CD8-positive, alpha-beta memory T cell (primary cell): ENCODE results near the gene C10orf90. TPM values are rescaled to one million over a fixed set of nuclear protein-coding genes. Genes with fewer than 3 reads are reported as not detected.

Source experiments
- CTCF ChIA-PET: fragments of 350-600 bp; sonication (Branson Sonifier 250); formaldehyde crosslinking; loops from one replicate; lab custom pipeline; 2021; ENCODE audit warnings: antibody characterized with exemption; lab: Charles Lee
- POLR2A ChIA-PET: fragments of 350-600 bp; sonication (Branson Sonifier 250); formaldehyde crosslinking; loops from one replicate; lab custom pipeline; 2021; ENCODE audit warnings: antibody characterized with exemption; lab: Charles Lee
- DNase-seq, 5 donors: peaks; one replicate each; pipeline versions ENCODE4 v3.0.0 to v3.0.0-alpha.2; 2020 to 2022; ENCODE audit warnings: mixed read lengths in 1 of 5
- H3K27ac ChIP-seq: one replicate; pipeline ENCODE4 v1.7.0; 2013; ENCODE audit warnings: low read depth, mild to moderate bottlenecking, low read length, moderate library complexity
- H3K27me3 ChIP-seq: 2 replicates; pipeline ENCODE4 v1.7.0; 2013; ENCODE audit warnings: low read length, mild to moderate bottlenecking; ENCODE audit not compliant: insufficient read depth, poor library complexity, severe bottlenecking
- H3K36me3 ChIP-seq: 2 replicates; pipeline ENCODE4 v1.7.0; 2013; ENCODE audit warnings: mild to moderate bottlenecking, low read length, moderate library complexity; ENCODE audit not compliant: insufficient read depth
- H3K4me1 ChIP-seq: 2 replicates; pipeline ENCODE4 v1.7.0; 2013; ENCODE audit warnings: mild to moderate bottlenecking, low read length, moderate library complexity; ENCODE audit not compliant: insufficient read depth
- H3K4me3 ChIP-seq: 2 replicates; pipeline ENCODE4 v1.7.0; 2013; ENCODE audit warnings: mild to moderate bottlenecking, low read length
- H3K9me3 ChIP-seq: 2 replicates; pipeline ENCODE4 v1.7.0; 2013; ENCODE audit warnings: mild to moderate bottlenecking, low read length
- H3K27ac Mint-ChIP-seq, 8 donors: one replicate each; pipeline ENCODE4 v1.8.0; 2020 to 2021; ENCODE audit warnings: mixed read lengths in 8 of 8, mild to moderate bottlenecking in 6 of 8, inconsistent platforms in 3 of 8, moderate library complexity in 3 of 8
- H3K27me3 Mint-ChIP-seq, 2 donors: one replicate each; pipeline ENCODE4 v1.8.0; 2020 to 2021; ENCODE audit warnings: mixed read lengths in 2 of 2, mild to moderate bottlenecking in 1 of 2, moderate library complexity in 1 of 2
- H3K36me3 Mint-ChIP-seq, 3 donors: one replicate each; pipeline ENCODE4 v1.8.0; 2020 to 2021; ENCODE audit warnings: mixed read lengths in 3 of 3, inconsistent platforms in 1 of 3, mild to moderate bottlenecking in 1 of 3
- H3K4me1 Mint-ChIP-seq, 3 donors: one replicate each; pipeline ENCODE4 v1.8.0; 2020 to 2021; ENCODE audit warnings: mixed read lengths in 3 of 3, inconsistent platforms in 1 of 3, mild to moderate bottlenecking in 1 of 3
- H3K4me3 Mint-ChIP-seq, 7 donors: one replicate each; pipeline ENCODE4 v1.8.0; 2020 to 2021; ENCODE audit warnings: mixed read lengths in 7 of 7, mild to moderate bottlenecking in 6 of 7, moderate library complexity in 4 of 7, inconsistent platforms in 2 of 7
- H3K9me3 Mint-ChIP-seq, 5 donors: one replicate each; pipeline ENCODE4 v1.8.0; 2020 to 2022; ENCODE audit warnings: mixed read lengths in 5 of 5, mild to moderate bottlenecking in 3 of 5, moderate library complexity in 2 of 5, inconsistent platforms in 1 of 5
- polyA plus RNA-seq: library from polyadenylated mRNA; unstranded; fragments of 300-500 nt; fragmentation: Illumina TruSeq; gene quantifications from one replicate; pipeline ENCODE4 v1.2.3, GENCODE V29; 2021
- total RNA-seq, 2 experiments: library from RNA; stranded (reverse); gene quantifications; one replicate each; pipeline ENCODE4 v1.2.3, GENCODE V29; 2021

The C10orf90 gene
- total RNA-seq (not detected), polyA plus RNA-seq (not detected)

GRCh38 chr10:126670056-126670894 lies at the start of gene C10orf90:
TSS of gene C10orf90 (minus strand) at chr10:126670693. CDS start at chr10:126670480, 213 bp downstream.
- Histone ChIP-seq H3K27me3 (no peaks in the 10 kb centered on the region), H3K9me3 (no peaks in the 10 kb centered on the region), H3K27ac (no peak within 1 kb of the TSS), H3K4me3 (no peak within 1 kb of the TSS), H3K4me1 (no peaks in the 10 kb centered on the region), H3K36me3 (no peaks in the 10 kb centered on the region)
- ChIA-PET CTCF (no interaction called here), POLR2A (no interaction called here)
- peaks cover 0 to 4% (median 0%) of the 10 kb centered on the region in 3 donors for H3K36me3 Mint-ChIP-seq
- H3K27me3 Mint-ChIP-seq = peaks cover 0 to 2% of the 10 kb centered on the region in 2 donors
- no peak within 1 kb of the TSS for H3K4me3 Mint-ChIP-seq
- peaks cover 0 to 4% (median under 1%) of the 10 kb centered on the region in 3 donors for H3K4me1 Mint-ChIP-seq
- peaks cover 0 to 11% (median 4%) of the 10 kb centered on the region in 5 donors for H3K9me3 Mint-ChIP-seq
- H3K27ac Mint-ChIP-seq = no peak within 1 kb of the TSS
- no peak for DNase-seq

DNA sequence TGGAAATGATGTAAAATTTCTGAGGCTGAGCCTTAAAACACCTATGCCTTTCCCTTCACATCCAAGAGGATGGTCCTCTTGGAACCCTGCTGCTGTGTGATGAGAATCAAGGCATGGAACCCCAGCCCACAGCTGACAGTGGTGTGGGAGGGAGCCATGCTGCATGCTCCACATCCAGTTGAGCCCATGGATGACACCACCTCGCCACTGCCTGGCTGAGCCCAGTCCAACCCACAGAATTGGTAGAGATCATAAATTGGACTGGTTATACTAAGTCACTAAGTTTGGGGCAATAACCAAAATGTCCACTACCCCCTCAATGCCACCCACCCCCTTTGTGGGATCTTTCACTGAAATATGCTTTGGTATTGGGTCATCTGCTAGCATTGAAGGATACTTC lies 45.9 kb upstream of the C10orf90 start:
- Histone ChIP-seq H3K27me3 (no peaks in the 10 kb centered on the region), H3K27ac (no peak overlapping the region), H3K4me1 (no peaks in the 10 kb centered on the region), H3K36me3 (no peaks in the 10 kb centered on the region), H3K9me3 (no peaks in the 10 kb centered on the region), H3K4me3 (no peak overlapping the region)
- CTCF ChIA-PET = no interaction called here
- Mint-ChIP-seq H3K4me3 (no peak overlapping the region), H3K4me1 (peaks cover 0 to 5% (median 0%) of the 10 kb centered on the region in 3 donors), H3K27me3 (no peaks in the 10 kb centered on the region), H3K36me3 (no peaks in the 10 kb centered on the region), H3K27ac (no peak overlapping the region), H3K9me3 (peaks cover 0 to 7% (median 4%) of the 10 kb centered on the region in 5 donors)
- POLR2A ChIA-PET = no interaction called here
- no peak for DNase-seq

- Mint-ChIP-seq H3K9me3 (peaks cover 0 to 9% (median 4%) of the 10 kb centered on the region in 5 donors), H3K27ac (no peak overlapping the region), H3K27me3 (no peaks in the 10 kb centered on the region), H3K4me3 (no peak overlapping the region), H3K36me3 (no peaks in the 10 kb centered on the region), H3K4me1 (peaks cover 0 to 5% (median 0%) of the 10 kb centered on the region in 3 donors)
- Histone ChIP-seq H3K27ac (no peak overlapping the region), H3K9me3 (no peaks in the 10 kb centered on the region), H3K36me3 (no peaks in the 10 kb centered on the region), H3K4me3 (no peak overlapping the region), H3K4me1 (no peaks in the 10 kb centered on the region), H3K27me3 (no peaks in the 10 kb centered on the region)
- POLR2A ChIA-PET = no interaction called here
- CTCF ChIA-PET = no interaction called here
- no peak for DNase-seq
Measured at GRCh38 chr10:126713594-126713993, 43.1 kb upstream of the C10orf90 start.

DNA sequence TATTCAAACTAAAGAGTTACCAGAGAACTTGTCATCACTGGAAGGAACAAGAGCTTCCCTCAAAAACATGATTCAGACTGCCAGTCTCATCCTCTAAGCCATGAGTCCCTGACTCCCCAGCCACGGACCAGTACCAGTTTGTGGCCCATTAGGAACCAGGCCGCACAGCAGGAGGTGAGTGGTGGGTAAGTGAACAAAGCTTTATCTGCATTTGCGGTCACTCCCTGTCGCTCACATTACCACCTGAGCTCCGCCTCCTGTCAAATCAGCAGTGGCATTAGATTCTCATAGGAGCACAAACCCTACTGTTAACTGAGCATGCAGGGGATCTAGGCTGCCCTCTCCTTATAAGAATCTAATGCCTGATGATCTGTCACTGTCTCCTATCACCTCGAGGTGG lies 42.2 kb upstream of the C10orf90 start:
- CTCF ChIA-PET = no interaction called here

DNA sequence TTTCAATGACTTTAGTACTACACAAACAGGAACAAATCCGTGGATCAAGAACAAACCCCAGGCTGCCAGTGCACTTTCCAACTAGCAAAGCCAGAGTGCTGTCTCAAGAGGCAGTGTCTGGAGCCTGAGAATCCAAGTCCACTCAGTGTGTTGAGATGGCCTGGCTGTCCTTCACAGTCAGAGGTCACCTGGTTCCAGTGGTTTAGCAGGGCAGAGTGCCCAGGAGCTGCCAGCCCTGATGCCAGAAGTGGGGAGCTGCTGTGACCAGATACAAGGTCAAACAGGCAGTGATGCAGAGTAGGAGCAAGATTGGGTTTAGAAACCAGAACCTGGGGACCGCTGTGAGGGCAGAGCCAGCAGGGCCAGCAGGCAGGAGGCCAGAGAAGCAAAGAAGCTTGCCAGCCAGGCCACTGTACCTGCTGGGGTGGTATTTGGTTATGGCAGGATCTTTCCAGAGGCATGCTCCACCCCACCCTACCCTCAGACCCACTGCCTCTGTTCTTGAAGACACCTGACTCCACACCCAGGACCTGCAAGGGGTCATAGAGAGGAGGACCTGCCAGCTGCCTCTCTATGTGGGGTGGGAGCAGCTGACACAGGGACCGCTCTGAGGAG lies 35.6 kb upstream of the C10orf90 start:
- Mint-ChIP-seq H3K9me3 (peaks cover 0 to 9% (median 3%) of the 10 kb centered on the region in 5 donors), H3K27ac (no peak overlapping the region)

More for the DNA sequence above, 42.2 kb upstream of the C10orf90 start:
- H3K4me1 Mint-ChIP-seq = peaks cover 0 to 5% (median 0%) of the 10 kb centered on the region in 3 donors
- Histone ChIP-seq H3K36me3 (no peaks in the 10 kb centered on the region), H3K4me3 (no peak overlapping the region), H3K27me3 (no peaks in the 10 kb centered on the region), H3K9me3 (no peaks in the 10 kb centered on the region), H3K27ac (no peak overlapping the region), H3K4me1 (no peaks in the 10 kb centered on the region)
- no peaks in the 10 kb centered on the region for H3K27me3 Mint-ChIP-seq
- POLR2A ChIA-PET = no interaction called here
- peaks cover 0 to 7% (median 5%) of the 10 kb centered on the region in 5 donors for H3K9me3 Mint-ChIP-seq
- peaks cover 0 to 2% (median 0%) of the 10 kb centered on the region in 3 donors for H3K36me3 Mint-ChIP-seq
- DNase-seq = no peak
- no peak overlapping the region for H3K27ac Mint-ChIP-seq
- no peak overlapping the region for H3K4me3 Mint-ChIP-seq

DNA sequence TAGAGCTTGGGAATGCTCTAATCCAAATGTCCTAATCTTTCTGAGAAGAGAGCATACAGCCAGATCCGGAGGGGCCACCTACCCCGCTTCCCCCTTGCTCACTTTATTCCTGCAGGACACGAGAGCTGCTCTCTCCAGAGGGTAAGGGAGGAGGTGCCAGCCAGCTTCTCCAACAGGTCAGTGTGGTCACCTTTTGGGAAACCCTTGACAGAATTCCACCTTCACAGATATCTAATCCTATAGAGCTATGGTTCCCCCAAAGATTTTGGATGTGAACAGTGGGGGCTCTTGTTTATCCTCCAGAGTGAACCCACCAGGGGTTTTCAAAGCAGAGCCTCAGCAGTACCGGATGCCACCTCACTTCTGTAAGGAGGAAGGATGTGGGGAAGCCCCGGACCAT lies 34.6 kb upstream of the C10orf90 start:
- H3K36me3 Mint-ChIP-seq = peaks cover 0 to 2% (median 0%) of the 10 kb centered on the region in 3 donors
- ChIA-PET POLR2A (no interaction called here), CTCF (no interaction called here)
- DNase-seq = no peak
- peaks cover 0 to 2% of the 10 kb centered on the region in 2 donors for H3K27me3 Mint-ChIP-seq
- H3K9me3 ChIP-seq = no peaks in the 10 kb centered on the region
- H3K4me1 Mint-ChIP-seq = no peaks in the 10 kb centered on the region
- H3K4me1 ChIP-seq = no peaks in the 10 kb centered on the region
- no peak overlapping the region for H3K4me3 Mint-ChIP-seq
- no peaks in the 10 kb centered on the region for H3K36me3 ChIP-seq
- H3K9me3 Mint-ChIP-seq = peaks cover 0 to 6% (median 3%) of the 10 kb centered on the region in 5 donors
- no peak overlapping the region for H3K4me3 ChIP-seq
- no peak overlapping the region for H3K27ac ChIP-seq
- H3K27ac Mint-ChIP-seq = no peak overlapping the region
- H3K27me3 ChIP-seq = no peaks in the 10 kb centered on the region

More for the DNA sequence above, 35.6 kb upstream of the C10orf90 start:
- Mint-ChIP-seq H3K4me3 (no peak overlapping the region), H3K36me3 (peaks cover 0 to 2% (median 0%) of the 10 kb centered on the region in 3 donors), H3K27me3 (peaks cover 0 to 2% of the 10 kb centered on the region in 2 donors), H3K4me1 (no peaks in the 10 kb centered on the region)
- H3K36me3 ChIP-seq = no peaks in the 10 kb centered on the region
- no peaks in the 10 kb centered on the region for H3K9me3 ChIP-seq
- no peak overlapping the region for H3K27ac ChIP-seq
- no peaks in the 10 kb centered on the region for H3K27me3 ChIP-seq
- ChIA-PET POLR2A (no interaction called here), CTCF (no interaction called here)
- no peaks in the 10 kb centered on the region for H3K4me1 ChIP-seq
- no peak overlapping the region for H3K4me3 ChIP-seq
- no peak for DNase-seq

DNA sequence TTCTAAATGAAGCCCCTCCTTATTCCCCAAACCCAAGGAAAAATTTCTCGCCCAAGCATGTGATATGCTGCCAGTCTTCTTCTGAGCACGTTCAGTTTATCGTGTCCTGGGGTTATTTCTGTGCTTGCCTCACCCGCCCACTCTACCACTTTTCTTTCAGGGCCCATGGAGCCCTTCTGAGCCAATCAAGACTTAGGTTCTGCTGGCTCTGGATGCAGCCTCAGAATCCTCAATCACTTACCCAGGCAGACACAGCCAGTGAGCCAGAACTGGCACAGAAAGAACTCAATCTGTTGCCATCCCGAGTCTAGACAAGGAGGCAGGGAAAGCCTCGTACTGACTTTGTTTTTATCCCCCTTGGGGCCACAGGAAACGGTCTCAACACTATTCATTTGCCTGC lies 34.2 kb upstream of the C10orf90 start:
- H3K36me3 Mint-ChIP-seq = peaks cover 0 to 2% (median 0%) of the 10 kb centered on the region in 3 donors
- ChIA-PET CTCF (no interaction called here), POLR2A (no interaction called here)
- Histone ChIP-seq H3K4me1 (no peaks in the 10 kb centered on the region), H3K36me3 (no peaks in the 10 kb centered on the region), H3K27ac (no peak overlapping the region), H3K27me3 (no peaks in the 10 kb centered on the region), H3K4me3 (no peak overlapping the region), H3K9me3 (no peaks in the 10 kb centered on the region)
- peaks cover 0 to 2% of the 10 kb centered on the region in 2 donors for H3K27me3 Mint-ChIP-seq
- DNase-seq = no peak
- no peak overlapping the region for H3K27ac Mint-ChIP-seq
- H3K4me1 Mint-ChIP-seq = no peaks in the 10 kb centered on the region
- H3K4me3 Mint-ChIP-seq = no peak overlapping the region
- peaks cover 0 to 6% (median 3%) of the 10 kb centered on the region in 5 donors for H3K9me3 Mint-ChIP-seq

GRCh38 chr10:126702181-126702580 lies 31.7 kb upstream of the C10orf90 start:
- no peak overlapping the region for H3K27ac Mint-ChIP-seq
- H3K27me3 Mint-ChIP-seq = peaks cover 0 to 2% of the 10 kb centered on the region in 2 donors
- ChIA-PET CTCF (no interaction called here), POLR2A (no interaction called here)
- H3K27me3 ChIP-seq = no peaks in the 10 kb centered on the region
- H3K4me1 ChIP-seq = no peaks in the 10 kb centered on the region
- no peak overlapping the region for H3K4me3 ChIP-seq
- no peak overlapping the region for H3K27ac ChIP-seq
- peaks cover 0 to 8% (median 3%) of the 10 kb centered on the region in 5 donors for H3K9me3 Mint-ChIP-seq
- no peaks in the 10 kb centered on the region for H3K4me1 Mint-ChIP-seq
- H3K4me3 Mint-ChIP-seq = no peak overlapping the region
- no peaks in the 10 kb centered on the region for H3K9me3 ChIP-seq
- H3K36me3 ChIP-seq = no peaks in the 10 kb centered on the region
- DNase-seq = no peak
- peaks cover 0 to 1% (median 0%) of the 10 kb centered on the region in 3 donors for H3K36me3 Mint-ChIP-seq
